ENCODE data around the gene MAN2A1.

MAN2A1 gene

DNA sequence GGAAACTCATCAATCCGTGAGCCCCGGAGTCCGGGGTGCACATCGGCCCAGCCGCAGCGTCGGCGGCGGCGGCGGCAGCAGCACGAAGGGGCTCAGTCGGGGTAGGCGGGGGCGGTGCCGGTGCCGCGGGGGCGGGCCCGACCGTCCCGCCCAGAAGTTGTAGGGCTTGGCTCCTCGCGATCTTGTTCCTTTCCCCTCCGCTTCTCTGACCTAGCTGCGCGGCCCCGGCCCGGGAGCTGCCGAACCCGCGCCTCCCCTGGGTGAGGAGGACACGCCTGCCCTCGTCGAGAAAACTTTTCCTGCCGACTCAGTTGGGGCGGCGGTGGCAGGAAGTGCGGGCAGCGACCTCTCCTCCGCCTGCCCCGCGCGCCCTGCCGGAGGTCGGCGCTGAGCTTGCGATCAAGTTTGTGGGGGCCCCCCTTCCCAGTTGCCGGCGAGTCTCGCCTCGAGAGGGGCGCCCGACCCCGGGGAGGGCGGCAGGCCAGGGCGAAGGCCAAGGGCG lies at the start of gene MAN2A1:
Gene MAN2A1 (plus strand): TSS at position 188 of the 502 bp plus-strand sequence. CDS start 491 bp downstream, outside the sequence.
- no peak for FAIRE-seq

DNA sequence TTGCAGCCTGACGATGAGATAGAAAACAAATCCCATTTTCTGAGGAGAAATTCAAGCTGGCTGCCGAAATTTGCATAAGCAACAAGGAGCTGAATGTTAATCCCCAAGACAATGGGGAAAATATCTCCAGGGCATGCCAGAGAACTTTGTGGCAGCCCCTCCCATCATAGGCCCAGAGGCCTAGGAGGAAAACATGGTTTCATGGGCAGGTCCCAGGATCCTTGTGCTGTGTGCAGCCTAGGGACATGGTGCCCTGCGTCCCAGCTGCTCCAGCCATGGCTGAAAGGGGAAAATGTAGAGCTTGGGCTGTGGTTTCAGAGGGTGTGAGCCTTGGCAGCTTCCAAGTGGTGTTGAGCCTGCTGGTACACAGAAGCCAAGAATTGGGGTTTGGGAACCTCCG lies 48.8 kb upstream of the MAN2A1 start:
- FAIRE-seq, result no peak

DNA sequence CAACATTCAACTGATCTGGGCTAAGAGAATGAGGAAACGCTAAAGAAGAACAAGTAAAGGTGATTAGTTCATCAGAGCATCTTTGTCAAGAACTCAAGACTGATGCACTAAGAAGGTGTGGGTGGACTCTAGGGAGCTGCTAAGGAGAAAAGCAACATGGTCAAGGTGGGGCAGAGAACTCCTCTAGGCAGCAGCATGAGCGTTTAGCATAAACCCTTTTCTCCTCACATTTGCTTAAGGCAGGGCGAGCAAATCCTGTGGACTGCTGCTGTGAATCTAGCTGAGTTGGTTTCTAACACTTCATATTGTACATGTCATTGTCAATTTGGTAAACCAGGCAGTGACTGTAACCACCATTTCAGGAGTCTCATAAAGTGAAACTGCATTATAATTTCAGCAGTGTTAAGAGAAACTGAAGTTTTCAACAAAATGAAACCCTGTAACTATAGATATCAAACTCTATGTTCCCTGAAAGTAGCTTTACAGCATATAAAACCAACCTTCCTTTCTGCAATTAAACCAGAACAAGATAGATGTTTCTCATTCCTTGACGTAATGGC lies 45.9 kb upstream of the MAN2A1 start:
- no peak for FAIRE-seq

DNA sequence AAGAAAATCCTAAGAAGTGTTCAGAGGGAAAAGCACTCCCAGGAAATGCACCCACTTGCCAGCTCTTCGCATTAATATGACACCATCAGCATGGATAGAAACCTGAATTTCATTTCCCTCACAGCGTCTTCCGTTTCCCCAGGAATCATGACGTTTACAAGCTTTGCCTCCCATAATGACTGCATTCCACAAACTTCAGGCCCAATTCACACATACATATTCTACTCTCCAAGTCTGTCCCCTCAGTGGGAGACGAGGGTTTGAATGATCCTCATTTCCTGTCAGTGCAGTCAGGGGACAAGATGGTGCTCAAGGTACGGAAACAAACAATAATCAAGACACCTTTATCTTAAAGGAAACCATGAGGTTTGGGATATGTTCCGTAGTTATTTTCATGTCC lies 44.9 kb upstream of the MAN2A1 start:
- no peak for FAIRE-seq

DNA sequence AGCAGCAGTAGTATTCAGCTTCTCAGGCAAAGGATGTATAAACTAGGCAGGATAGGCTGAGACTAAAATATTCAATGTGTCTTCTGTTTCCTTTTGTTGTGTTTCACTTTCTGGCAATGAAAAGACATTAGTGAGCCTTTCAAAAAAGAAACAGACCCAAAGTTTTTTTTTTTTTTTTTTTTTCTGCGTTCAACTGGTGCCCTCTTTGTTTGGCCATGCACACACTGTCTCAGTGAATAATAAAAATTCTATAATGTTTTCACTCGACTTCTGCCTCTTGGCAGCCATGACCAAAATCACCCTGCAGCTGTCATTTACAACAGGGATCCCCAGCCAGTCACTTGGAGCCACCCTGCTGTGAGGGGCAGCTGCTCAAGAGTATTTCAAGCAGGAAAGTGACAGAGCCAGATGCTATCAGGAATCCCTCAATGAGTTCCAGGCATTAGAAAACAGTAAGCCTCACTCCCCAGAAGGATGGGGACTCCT lies 44.0 kb upstream of the MAN2A1 start:
- FAIRE-seq, result no peak

DNA sequence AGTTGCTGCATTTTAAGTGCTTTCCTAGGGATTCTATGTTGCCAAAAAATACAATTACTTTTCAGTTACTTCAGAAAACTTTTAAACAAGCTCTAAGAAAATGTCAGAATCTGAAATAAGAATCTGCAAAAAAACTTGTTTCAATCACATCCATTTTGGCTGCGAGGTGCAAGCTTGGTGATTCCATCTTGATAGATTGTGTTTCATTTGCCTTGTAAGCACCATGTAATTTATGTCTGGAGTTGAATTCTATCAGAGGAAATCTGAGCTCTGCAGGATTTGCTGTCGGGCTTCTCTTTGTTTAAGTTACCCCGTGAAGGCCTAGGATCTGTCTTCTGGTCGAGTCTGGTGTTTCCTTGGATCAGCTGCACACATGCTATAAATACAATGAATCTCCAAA lies 40.4 kb upstream of the MAN2A1 start:
- FAIRE-seq, result no peak

DNA sequence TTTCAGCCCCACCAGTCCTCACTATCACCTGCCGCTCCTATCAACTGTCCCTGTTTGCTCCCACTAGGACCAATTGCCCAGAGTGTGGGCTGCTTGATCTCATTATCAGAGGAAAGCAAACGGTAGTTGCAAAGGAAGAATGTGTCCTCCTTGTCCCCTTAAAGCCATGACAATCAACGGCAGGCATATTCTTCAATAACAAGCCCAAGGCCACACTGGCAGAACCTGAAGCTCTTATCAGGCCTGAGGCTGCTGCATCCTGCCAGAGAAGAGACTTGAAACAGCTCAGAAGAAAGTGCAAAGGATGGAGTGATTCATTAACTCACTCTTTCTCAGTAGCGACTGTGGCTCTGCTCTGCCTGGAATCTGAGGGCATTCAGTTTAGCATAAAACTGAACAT lies 39.2 kb upstream of the MAN2A1 start:
- FAIRE-seq, result no peak

DNA sequence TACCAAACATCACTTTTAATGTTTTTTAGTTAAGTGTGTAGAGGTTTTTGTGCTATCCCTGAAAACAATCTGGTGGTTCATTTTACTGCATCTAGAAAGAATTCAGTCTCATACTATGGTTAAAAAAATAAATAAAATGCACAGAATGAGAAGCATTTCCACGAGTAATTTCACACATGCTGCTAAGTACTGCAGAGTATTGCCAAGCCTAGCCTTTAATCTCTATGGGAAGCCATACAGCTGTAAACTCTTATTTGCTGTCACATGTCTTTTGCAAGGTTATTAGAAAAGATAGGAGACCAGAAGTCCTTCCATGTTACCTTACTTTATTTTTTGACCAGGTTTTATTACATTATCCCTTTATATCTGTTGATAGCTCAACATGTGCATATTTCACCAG lies 37.6 kb upstream of the MAN2A1 start:
- FAIRE-seq, result no peak

DNA sequence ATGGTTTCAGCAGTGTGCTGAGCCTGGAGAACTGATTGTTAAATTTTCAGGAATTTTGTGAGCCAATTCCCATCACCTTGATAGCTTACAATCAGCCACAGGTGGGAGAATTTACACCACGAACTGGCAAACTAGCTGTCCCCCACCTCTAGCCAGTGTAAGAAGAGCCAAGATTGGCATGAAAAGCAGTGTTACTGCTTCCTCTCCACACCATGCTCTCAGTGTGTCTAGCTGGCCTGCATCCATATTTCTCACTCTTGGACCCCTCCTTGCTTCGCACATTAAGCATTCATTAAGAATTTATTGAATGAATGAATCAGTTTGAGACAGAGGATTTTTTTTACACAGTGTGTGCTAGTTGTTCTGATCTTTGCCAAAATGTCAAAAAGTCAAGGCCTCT lies 36.7 kb upstream of the MAN2A1 start:
- FAIRE-seq, result no peak

DNA sequence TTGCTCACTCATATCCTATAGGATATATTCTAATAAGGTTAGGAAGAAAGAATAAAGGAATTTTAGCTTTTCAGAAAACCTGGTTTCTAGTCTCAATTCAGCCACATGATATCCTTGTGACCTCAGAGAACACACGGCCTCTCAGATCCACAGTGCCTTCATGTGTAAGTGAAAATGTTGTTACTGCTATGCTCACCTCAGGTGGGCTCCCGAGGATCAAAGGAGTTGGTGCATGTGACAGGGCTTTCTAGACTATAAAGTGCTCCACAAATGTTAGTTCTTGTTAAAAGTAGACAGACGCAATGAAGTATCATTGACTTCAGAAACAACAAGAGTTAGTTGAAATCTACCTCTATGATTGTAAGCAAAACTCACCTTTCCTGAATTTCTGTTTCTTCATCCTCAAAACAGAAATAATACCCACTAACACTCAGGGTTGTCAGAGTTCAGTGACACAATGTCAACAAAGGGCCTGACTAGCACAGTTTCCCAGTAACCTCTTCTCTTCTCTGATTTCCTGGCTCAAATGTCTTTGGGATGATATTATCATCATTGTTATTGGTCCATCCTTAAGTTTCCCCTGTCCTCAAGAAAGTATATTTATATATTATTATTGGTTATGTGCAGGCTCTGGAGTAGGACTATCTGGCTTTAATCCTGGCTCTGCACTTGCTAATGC lies 36.0 kb upstream of the MAN2A1 start:
- no peak for FAIRE-seq

DNA sequence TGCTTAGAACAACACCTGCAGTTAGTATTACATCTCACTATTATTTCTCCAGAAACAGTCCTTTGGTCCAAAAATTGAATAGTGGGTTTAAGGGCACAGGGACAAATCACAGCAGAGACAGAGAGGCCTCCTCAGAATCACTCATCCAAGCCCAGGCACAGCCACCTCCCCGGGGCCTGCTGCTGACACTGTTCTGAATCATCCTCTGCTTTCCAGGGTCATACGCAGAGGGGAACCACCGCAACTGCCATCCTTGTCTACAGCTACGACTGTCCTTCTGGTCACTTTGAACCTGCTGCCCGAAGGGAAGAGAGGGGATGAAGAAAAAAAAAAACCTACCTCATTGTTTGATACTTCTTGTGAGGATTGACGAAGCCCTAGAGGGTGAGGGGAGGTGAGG lies 35.3 kb upstream of the MAN2A1 start:
- no peak for FAIRE-seq

DNA sequence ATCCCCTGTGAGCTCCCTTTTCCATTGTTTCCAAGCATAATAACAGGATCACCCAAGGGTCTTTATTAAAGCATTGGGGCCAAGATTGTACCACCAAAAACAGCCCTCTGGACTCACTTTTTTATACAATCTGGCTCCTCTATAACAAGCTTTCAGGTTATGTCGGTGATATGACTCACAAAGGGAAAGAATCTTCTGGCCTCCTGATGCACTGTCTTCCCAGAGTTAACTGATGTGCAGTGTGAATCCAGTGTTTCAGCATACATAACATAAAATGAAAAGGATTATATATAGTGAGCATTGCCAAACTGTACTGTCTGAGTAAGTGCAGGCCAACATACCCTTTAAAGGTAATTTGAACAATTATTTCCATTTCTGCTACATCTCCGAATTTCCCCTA lies 33.9 kb upstream of the MAN2A1 start:
- FAIRE-seq, result no peak

DNA sequence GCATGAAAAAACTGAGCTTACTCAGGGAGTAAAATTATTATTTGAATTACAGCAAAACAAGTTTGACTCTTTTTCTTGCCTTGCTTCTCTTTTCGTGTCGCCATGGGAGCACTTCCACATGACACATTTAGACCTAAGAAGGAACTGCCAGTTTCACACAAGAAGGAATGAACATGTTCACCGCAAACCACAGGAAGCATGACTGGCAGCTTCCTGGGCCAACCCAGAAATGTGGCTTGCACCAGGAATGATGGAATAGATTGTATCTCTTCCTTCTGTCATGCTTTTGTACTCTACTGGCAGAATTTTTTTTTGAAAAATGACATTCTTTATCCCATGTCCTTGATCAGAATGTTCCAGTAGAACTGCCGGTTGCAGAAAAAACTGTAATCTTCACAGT lies 32.9 kb upstream of the MAN2A1 start:
- FAIRE-seq, result no peak

DNA sequence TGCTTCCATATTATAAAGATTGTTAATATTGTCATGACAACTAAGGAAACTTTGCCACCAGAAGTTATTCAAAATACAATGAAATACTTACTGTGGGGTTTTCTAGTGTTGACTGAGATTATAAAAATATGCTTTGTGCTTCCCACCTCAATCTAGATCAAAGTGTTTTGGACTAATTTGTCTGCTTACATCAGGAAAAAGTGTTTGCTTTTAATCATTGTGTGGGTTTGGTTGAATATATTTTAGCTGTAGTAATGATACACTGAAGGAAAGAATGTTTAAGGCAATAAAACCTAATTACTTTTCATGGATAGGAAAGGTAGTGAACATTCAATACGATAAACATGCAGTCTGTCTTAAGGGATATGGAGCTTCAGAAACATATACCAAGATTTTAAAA lies 29.8 kb upstream of the MAN2A1 start:
- no peak for FAIRE-seq

DNA sequence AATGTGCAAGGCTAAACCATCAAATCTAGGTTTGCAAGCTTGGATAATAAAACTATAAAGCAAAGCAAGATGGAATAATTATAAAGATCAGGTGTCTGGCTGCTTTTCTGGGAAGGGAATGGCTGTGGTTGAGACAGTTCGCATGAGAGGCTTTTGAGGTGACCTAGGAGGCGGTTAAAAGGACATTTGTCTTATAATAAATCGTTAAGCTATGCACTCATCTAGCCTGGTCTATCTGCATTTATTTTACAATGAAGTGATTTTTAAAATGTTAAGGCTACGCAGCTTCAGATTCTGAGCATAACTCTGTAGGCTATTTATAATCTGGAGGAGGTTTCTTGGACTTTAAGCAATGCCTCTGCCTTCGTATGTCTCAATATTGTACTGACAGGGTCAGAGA lies 29.4 kb upstream of the MAN2A1 start:
- FAIRE-seq, result no peak

DNA sequence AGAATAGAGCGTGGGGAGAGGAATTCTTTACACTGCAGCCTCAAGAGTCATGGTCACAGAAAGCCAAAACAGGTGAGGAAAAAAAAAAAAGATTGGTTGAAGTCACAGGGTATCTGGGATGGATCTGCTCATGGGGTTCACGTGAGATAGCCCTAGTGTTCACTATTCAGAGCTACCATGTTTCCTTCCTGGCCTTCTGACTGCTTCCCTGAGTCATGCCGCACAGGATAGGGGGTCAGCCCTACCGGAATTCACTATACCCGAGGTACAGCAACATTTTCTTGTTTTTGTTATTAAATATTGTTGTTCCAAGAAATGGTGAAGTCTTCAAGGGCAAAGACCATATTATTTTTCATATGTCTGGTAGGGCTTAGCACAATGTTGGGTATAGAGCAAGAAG lies 21.5 kb upstream of the MAN2A1 start:
- FAIRE-seq, result no peak

DNA sequence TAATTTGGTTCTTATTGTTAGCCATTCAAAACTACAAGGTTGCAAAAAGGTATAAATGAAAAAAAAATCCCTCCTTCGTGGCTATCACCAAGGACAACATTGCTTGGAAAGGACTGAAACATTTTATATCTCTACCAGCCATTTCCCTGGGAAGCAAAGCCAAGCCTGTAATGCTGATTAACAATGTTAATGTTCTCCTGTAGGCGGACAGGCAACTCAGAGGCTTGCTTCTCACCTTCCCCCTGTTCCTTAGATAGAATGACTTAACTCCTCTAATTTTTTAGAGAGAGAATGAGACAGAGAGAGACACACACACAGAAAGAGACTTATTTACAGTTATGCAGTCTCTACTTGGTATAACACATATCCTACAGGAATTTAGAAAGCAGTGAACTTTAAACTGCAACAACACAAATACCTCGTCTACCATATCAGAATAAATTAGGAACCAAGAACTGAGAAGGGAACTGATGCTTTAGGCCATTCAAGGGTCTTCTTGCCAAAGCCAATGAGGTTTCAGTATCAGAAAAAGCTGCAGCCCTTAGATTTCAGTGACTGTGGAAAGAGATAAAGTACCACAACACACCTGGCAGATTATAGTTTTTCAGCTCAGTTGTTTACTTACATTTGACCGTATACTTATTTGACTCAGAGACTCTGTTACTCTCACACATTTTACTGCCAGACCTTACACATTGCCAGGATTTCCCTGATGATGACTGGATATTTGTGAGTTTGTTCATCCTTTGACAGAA lies 20.9 kb upstream of the MAN2A1 start:
- FAIRE-seq, result no peak

DNA sequence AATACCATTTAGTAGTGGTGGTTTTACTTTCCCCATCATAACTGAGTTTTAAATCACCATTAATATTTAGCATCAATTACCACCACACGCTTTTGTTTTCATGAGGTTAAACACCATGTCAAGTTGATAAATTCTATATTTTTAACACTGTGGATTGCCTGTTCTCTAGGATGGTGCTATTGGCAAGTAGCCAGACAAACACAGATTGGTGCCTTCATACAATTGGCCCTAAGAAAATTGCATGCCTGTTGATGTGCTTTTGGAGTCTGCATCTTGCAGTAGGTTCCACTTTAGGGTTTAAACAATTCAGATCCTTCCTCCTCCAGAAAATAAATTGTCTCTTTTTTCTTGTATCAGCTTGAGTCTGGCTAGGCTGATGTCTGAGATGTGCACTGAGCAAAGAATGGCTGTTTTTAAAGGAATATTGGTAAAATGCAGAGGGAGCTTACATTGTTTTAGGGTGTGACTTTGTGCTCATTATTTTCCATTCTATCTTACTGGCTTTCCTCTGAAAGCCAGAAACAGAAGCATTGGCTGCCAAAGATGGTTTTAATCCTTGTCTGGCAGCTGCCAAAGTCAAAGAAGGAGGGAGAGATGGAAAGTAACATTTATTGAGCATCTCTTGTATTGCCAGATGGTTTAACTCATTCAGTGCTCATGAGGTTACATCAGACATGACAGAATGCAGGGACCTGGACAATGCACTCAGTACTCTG lies 19.6 kb upstream of the MAN2A1 start:
- no peak for FAIRE-seq

DNA sequence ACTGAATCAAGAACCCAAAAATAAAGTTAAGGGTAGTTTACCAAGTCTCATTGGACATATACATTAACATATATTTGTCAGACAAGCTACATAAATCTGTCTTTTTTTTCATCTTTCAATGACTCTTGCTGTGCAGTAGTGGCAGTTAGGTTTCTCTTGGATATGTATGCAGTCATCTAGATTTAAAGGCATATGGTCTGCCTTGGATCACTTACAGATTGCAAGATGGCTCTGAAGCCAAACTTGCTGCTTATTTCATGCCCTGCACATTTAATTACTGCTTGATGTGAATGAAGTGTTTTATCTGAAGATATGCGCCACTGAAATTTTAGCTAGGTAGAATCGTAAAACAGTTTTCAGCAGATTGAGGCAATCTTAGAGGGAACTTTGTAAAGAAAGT lies 18.6 kb upstream of the MAN2A1 start:
- FAIRE-seq, result no peak

DNA sequence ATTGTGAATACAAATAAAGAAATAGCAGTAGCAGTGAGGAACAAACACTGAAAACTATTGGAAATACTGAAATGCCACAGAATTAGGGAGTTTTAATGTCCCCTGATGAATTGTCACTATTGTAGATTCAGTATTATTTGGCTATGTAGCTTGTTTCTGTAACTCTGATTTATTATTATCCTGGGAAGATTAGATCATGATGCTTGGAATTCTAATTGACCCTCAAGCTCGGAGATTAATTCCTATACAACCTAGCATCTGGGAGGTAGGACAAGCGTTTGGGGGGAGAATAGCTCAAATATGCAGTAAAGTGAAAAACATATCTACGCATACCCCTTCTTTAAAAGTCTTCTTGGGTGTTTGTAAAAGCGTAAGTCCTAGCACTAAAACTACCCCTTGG lies 15.1 kb upstream of the MAN2A1 start:
- no peak for FAIRE-seq

DNA sequence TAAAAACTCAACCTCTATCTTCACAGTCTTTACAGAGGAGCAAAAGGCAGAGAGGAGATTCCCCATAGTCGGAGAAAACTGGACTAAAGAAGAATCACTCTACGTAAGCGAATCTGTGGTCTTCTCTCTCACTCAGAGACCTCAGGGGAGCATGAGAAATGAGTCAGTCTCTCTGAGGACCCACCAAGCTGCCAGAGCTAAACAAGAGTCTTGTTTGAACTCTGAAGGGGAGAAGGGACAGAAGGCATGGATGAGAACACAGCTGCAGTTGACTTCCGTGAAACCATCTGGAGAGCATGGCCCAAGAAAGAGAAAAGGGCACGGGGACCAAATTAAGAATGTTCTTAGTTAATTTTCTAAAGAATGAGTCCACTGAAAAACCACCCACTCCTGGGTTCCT lies 12.8 kb upstream of the MAN2A1 start:
- FAIRE-seq, result no peak

DNA sequence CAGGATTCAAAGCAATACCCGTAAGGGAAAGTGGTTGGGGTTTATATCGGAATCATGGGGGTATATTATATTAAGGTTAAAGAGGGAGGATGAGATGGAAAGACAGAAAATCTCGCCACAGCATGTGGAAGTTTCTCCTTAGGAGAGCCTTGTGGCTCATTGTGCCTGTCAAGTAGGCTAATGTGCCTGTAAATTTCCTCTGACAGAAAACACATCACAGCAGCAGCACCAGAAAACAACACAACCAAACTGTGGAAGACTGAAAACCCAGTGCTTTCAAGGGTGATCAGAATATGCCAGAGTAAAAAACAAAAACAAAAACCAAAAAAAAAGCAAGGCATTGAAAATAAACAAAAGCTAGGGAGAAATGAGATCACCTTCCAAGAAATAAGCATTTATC lies 11.3 kb upstream of the MAN2A1 start:
- no peak for FAIRE-seq

DNA sequence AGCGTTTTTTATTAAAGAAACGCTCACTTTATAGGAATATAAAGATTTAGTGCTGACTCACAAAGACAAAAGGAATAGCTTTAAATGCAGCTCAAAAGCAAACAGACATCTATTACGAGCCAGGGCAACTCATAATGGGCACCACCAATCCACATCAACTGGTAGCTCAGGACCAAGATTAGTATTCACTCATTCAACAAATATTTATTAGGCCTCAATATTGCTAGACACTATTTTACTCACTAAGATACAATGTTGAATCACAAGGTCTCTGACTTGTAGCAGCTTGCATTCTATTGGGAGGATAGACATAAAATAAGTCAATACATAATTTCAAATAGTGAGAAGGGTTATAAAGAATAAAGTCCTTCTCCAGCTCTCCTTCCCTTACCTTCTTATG lies 8.0 kb upstream of the MAN2A1 start:
- FAIRE-seq, result no peak

DNA sequence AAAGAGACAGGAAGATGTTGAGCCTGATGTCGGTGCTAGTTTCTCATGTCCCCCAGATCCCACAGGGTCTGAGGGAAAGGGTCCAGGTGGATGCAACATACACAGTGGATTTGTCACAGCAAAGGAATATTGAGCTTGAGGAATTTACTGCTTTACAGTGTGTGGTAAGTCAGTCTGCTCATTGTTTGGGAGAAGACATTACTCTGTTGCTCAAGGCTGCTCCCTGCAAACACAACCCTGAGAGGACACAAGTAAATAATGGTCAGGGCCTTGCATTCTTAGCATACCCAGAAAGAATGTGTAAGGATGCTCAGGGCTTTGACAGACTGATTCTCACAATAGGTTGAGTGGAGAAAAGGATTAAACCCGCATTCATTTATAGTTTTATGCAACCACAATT lies 7.3 kb upstream of the MAN2A1 start:
- no peak for FAIRE-seq

Measured in TTC549 (cell line).